PC-9 (cell line): ENCODE measurements around the gene ACBD4.

Experiments used
- EZH2 ChIP-seq: fragments of 200-600 bp; sonication (generic); IDR thresholded peaks from 2 replicates; pipeline ENCODE4 v1.8.0; 2017; ENCODE audit warnings: antibody characterized with exemption, low read depth
- TF ChIP-seq, protein P1 (sequence below): fragments of 200-600 bp; sonication (generic); conservative IDR thresholded peaks from 2 replicates; pipeline ENCODE4 v1.6.1; 2017; ENCODE audit warnings: mixed run types, antibody characterized with exemption, mild to moderate bottlenecking, moderate library complexity

DNA sequence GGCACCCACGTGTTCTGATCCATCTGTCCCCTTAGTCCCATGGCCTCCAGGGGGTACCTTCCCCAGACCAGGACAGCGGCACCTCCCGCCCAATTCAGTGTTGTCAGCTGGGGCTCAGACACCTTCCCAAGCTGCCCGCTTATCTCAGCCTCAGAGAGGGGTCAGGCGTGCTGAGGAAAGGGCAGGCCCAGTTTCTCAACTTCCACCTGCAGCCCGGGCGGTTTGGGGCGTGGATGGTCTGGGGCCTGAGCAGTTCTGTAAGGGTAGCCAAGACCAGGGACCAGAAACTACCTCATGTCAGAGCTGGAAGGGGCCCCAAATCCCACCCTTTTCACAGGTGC lies 8.3 kb upstream of the ACBD4 start:
- TF ChIP-seq, protein P1, sequence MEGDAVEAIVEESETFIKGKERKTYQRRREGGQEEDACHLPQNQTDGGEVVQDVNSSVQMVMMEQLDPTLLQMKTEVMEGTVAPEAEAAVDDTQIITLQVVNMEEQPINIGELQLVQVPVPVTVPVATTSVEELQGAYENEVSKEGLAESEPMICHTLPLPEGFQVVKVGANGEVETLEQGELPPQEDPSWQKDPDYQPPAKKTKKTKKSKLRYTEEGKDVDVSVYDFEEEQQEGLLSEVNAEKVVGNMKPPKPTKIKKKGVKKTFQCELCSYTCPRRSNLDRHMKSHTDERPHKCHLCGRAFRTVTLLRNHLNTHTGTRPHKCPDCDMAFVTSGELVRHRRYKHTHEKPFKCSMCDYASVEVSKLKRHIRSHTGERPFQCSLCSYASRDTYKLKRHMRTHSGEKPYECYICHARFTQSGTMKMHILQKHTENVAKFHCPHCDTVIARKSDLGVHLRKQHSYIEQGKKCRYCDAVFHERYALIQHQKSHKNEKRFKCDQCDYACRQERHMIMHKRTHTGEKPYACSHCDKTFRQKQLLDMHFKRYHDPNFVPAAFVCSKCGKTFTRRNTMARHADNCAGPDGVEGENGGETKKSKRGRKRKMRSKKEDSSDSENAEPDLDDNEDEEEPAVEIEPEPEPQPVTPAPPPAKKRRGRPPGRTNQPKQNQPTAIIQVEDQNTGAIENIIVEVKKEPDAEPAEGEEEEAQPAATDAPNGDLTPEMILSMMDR, result no peak
- TF ChIP-seq EZH2, result no peak
